LoVo (cell line): ENCODE data around the gene TCOF1.

Experiments used
- DNase-seq: peaks from one replicate; pipeline ENCODE4 v3.0.0-alpha.2; 2016; ENCODE audit warnings: low spot score

Gene TCOF1

DNA sequence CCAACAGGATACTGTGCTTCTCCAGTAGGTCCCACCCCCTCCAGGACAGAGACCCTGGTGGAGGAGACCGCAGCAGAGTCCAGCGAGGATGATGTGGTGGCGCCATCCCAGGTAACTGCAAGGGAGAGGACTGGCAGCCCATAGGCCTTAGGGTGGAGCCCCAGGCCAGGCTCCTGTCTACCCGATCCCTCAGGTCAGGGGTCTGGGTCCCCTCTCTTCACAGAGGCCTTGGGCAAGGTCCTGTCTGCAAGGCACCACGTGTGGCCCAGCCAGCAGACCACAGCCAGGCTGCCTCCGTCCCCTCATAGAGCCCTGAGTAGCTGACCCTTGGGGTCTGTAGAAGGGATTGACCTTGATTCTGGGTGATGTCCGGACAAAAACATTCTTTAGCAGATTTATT, 35.2 kb downstream of the TCOF1 start:
- DNase-seq, result no peak

DNA sequence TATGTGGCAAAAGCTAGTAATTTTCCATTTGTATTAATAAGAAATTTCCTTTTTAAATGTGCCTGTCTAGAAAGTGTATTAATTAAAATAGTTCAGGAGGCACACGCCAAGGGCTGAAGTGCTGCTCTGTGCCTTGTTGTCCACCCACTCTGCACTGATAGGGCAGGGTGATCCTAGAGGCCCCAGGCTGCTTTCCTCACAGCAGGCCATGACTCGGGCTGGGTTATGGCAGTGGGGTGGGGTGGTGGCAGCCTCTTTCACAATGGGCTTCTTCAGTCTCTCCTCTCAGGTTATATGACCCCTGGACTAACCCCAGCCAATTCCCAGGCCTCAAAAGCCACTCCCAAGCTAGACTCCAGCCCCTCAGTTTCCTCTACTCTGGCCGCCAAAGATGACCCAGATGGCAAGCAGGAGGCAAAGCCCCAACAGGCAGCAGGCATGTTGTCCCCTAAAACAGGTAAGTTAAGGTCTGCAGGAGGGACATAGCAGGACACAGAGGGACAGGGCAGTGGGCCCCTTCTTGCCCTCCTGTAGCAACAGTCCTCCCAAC, 35.7 kb downstream of the TCOF1 start:
- DNase-seq, result no peak

DNA sequence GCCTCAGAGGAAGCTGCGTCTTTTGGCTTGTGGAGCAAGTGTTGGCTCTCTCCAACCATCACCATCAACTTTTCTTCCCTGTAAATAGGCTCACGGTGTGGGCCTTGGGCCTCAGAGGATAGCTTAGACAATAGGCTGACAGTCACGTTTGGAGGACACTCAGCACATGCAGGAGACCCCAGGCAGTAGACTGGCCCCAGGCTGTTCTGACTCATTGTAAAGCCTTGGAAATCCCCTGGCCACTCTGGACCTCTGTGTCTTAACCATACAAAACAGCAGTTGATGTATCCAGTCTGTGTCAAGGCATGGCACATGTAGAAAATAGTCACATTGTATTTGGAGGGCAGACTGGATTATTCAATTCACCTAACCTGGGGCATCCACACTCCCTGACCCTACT, 36.6 kb downstream of the TCOF1 start:
- DNase-seq, result no peak

DNA sequence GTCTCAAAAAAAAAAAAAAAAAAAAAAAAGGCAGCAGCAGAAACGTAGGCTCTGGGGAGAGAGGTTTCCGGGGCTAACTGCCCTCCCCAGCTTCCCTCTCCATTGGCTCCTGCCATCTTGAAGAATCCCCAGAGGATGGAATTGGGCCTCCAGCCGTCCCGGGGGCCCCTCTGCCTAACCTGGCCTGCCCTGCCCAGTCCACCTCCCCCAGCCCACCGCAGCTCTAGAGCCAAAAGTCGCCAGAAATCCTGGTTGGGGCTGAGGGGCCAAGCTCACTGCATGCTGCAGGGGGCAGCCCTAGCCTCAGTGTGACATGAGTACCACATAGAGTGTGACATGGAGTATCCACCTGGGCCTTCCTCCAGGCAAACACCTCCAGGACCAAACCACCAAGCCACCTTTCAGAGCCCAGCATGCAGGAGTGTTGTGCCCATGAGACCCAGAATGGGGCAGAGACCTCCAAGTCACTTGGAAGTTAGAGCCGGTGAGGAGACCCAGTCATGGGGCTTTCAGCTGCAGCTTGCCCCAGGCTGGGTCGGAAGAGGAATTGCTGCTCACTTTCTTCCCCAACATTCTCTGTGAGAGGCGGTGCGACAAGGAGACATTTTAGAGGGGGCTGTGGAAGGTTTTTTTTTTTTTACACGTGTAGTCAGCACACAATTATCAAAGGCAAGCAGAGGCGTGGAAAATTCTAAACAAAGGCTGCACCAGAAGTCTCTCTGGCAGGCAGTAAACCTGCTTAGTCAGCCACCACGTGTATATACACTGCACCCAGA, 37.6 kb downstream of the TCOF1 start:
- no peak for DNase-seq

DNA sequence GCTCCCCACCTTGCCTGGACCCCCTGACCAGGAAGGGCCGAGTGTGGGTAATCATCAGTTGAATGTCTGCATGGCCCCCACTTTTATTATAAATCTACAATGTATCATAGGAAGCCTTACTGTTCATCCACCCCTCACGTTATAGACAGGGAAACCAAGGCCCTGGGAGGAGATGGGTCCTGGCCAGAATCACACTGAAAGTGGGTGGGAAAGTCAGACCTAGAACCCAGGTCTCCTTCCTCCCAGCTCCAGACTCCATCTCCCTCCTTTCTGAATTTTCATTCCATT, 38.1 kb downstream of the TCOF1 start:
- no peak for DNase-seq

DNA sequence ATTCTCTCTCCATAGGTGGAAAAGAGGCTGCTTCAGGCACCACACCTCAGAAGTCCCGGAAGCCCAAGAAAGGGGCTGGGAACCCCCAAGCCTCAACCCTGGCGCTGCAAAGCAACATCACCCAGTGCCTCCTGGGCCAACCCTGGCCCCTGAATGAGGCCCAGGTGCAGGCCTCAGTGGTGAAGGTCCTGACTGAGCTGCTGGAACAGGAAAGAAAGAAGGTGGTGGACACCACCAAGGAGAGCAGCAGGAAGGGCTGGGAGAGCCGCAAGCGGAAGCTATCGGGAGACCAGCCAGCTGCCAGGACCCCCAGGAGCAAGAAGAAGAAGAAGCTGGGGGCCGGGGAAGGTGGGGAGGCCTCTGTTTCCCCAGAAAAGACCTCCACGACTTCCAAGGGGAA, 38.8 kb downstream of the TCOF1 start:
- DNase-seq, result no peak

DNA sequence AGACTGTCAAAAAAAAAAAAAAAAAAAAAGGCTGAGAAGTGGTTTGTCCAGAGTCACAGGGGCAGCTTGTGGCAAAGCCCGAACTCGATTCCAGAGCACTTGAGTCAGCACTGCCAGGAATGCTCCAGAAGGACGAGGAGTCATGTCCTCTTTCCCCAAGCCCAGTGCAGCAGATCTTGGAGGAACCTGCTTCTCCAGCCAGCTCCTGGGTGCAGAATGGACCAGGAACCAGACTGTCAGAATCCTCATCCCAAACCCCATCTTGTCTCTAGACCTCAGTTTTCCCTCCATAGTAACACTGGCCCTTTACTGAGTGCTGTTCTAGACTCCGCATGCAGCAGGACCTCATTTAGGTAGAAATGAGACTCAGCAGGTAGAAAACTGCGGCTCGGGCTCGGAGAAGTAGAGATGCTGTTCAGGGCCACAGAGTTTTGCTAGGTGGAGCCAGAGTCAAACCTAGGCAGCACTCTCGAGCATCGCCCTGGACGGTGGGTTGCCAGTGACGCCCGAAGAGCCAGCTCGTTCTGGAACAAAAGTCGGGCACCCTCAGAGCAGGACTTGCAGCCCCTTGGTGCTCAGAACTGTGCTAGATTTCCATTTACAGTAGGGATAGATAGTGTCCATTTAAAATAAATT, 39.8 kb downstream of the TCOF1 start:
- no peak for DNase-seq

DNA sequence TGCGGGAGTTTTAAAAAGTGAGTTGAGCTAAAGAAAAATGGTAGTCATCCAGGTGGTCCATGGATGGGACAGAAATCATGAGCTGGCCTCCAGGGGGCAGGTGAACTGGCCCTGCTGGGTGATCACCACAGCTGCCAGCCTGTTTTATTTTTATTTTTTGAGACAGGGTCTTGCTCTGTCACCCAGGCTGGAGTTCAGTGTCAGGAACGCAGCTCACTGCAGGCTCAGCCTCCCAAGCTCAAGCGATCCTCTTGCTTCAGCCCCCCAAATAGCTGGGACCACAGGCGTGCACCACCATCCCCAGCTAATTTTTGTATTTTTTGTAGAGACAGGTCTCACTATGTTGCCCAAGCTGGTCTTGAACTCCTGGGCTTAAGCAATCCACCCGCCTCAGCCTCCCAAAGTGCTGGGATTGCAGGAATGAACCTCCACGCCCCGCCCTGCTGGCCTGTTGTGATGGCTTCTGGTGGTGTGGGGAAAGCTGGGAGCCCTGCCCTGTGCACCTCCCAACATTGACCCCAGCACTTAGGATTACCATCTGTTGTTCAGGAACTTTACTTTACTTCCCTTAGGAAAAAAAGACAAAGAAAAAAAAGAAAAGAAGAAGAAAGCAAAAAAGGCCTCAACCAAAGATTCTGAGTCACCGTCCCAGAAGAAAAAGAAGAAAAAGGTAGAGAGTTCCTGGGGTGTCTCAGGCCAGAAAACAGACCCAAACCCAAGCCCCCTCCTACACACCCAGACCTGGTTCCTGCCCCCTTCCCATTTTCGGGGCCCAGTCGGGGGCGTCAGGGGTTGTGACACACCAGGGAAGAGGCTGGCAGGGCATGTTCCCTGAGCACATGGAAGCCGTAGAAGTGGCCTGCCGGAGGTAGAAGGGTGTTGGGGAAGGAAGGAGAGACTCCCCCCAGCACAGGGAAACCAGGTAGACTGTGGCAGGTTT, 40.6 kb downstream of the TCOF1 start:
- no peak for DNase-seq

DNA sequence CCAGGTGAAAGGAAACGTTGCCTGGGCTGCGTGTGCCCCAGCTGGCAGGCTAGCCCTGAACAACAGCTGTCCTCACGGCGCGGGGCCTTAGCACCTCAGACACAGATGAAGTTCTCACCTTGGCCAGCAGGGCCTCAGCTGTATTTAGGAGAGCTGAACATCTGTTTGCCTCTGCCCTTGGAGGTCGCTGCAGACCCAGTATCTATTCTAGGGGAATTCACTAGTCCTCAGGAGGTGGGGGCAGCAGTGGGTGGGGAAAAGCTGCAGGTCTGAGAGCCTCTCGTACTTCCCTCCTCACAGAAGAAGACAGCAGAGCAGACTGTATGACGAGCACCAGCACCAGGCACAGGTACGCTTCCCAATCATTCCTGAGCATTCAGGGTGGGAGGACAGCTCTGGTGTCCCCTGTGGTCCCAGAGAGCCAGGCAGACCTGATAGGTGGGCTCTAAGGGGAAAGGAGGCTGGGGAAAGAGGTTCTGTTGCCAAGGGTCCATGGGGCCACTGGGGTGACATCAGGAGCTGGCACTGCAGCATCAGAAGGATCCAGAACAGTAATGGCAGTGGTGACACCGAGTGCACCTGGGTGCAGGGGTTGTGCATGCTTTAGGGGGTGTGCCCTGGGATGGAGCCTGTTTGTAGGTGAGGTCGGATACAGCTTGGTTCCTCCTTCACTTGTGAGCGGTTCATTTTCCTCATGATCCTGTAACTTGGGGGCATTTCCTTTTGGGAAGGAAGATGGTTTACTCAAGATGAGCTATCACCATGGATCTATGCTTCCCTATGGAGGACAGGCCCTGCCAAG, 41.4 kb downstream of the TCOF1 start:
- no peak for DNase-seq

DNA sequence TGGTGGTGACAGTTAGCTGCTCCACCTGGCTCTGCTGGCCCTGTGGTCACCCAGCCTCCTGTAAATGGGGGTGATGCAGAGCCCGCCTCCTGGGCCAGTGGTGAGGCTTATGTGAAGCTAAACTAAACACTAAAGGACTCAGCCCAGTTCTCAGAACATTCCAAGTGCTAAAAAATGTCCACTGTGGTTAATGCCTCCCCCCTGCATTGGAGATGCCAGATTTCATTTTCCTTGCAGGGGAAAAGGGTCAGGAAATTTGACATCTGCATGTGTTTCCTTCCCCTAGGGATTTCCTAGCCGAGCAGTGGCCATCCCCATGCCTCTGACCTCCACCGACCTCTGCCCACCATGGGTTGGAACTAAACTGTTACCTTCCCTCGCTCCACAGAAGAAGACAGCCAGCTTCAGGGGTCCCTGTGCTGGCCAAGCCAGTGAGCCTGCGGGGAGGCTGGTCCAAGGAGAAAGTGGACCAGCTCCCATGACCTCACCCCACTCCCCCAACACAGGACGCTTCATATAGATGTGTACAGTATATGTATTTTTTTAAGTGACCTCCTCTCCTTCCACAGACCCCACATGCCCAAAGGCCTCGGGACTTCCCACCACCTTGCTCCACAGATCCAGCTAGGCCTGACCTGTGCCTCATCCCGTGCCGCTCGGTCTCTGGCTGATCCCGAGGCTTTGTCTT, 42.2 kb downstream of the TCOF1 start:
- DNase-seq, result no peak

DNA sequence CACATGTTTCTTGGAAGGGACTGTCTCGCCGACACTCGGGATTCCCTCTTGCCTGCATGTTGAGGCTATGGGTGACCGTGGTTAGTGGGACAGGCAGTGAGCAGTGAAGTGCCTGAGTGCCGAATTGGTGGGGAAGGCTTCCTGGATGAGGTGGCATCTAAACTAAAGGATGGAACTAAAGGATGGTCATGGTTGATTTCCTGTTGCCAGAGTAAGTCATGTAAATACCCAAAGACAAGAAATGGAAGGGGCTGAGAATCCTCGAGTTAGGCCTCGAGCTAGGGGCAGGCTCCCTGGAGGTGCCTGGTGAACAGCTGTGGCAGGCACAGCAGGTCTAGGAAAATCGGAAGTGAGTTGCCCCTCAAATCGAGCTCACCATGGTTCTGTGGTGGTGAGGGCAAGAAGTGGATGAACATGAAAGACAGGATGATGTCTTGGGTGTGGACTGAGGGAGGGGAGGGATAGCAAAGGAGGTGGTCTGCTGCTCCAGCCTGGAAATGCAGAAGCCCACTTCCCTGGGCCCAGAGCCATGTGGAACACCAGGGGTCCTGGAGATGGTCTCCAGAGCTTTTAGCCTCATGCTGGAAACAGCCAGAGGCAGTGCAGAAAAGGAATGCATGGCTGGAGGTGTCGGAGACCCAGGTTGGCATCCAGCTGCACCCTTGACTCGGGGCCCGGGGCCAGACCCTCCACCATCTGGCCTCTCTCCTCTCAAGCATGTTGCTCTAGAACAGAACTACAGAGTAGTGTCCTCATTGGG, 43.0 kb downstream of the TCOF1 start:
- DNase-seq, result no peak

DNA sequence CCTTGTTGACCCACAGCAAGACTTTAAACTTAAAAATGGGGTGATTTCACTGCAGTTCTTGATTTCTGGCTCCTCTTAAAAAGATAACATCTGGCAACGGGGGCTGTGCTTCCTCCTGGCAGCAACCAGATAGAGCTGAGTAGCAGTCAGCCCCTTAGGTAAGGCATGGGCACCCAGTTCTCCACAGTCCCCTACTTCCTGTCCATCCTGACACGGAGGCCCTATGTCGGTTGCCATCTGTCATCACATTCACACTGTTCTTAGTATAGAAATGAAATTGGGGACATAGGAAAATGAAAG, 43.5 kb downstream of the TCOF1 start:
- no peak for DNase-seq

DNA sequence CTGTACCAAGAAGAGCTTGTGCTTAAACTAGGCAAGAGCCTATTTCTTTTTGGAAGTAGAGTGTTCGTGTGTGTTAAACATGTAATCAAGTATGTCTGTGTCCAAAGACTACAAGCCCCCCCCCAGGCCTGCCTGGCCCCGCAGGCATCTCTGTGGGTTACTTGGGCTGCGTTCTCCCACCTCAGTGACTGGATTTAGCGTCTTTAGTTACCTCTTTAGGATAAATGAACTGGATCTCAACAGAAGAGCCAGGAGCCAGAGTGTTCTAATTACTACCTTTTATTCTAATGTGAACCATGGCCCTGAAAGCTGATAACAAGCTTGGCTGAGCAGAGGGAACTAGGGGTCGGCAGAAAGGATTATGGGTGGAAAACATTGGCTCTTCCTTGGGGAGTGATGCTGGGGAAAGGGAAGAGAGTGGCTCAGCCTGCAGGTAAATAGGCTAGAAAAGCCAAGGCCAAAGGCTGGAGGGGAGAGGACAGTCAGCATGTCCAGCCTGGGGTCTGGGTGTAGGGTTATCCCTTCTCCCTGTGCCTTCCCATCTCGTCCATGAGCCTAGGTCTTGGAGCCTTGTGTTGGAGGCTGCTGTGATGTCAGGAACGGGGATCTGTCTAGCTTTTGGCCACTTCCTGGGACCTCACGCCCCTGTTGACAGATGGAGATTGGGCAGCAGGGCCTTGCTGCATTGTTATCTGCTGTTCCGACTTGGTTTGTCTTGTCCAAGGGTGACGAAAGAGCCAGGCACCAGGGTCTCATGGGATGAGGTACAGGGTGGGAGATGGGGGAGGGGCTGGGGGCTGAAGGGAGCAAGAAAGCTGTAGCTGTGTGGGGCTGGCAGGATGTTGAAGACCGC, 44.1 kb downstream of the TCOF1 start:
- DNase-seq, result no peak

DNA sequence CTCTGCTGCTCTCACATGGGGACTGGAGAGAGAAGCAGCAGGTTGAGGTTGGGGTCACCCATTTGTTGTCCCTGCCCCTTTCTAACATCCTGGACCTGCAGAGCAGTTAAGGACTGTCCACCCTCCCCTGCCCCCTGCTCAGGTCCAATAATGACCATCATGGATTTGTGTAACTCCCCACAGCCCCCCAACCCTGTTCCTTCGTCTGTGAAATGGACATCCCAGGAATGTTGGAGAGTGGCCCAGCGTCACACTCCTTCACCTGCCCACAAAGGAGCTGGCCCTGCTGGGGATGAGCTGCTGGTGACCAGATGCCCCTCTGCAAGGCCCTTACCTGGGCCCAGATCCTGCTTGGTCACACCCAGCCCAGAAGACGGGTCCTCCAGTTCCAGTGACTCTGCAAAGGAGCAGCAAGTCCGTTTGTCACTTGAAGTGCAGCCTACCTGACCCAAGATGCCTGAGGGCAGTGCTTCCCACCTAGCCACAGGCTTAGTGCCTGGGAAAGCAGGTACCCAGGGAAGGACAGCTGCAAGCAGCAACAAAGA, 44.8 kb downstream of the TCOF1 start:
- DNase-seq, result no peak

DNA sequence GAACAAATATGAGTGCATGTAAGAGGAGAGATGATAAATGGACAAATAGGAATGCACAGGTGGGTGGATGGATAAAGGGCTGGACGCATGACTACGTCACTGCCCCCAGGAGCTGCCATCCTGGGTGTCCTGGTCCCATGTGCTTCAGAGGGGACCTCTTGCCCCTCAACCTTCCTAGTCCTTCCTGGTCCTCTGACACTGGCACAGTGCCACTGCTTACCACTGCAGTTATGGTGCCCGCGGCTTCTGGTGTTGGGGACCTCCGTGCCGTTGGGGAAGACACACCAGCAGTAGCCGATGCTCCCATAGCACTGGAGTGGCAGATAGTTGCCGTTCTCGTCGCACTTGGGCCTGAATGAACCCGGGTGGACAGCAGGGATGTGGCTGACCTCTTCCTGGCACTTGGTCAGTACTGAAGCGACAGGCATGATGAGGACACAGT, 45.4 kb downstream of the TCOF1 start:
- no peak for DNase-seq

DNA sequence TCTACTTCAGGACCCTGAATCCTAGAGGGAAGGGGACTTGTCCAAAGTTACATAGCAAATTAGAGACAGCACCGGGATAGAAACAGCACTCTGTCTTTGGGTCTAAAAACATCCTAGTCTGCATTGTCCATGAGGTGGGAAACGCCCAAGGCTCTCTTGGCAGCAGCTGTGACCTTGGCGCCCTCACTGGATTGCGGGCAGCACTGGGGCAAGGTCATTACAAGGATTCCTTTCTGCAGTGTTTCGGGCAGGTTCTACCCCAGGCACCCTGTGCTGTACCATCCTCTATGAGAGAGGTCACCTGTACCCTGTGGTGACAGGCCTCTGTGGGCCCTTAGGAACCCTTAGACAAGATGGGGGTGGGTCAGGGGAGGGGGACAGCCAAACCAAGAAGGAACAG, 46.6 kb downstream of the TCOF1 start:
- no peak for DNase-seq

DNA sequence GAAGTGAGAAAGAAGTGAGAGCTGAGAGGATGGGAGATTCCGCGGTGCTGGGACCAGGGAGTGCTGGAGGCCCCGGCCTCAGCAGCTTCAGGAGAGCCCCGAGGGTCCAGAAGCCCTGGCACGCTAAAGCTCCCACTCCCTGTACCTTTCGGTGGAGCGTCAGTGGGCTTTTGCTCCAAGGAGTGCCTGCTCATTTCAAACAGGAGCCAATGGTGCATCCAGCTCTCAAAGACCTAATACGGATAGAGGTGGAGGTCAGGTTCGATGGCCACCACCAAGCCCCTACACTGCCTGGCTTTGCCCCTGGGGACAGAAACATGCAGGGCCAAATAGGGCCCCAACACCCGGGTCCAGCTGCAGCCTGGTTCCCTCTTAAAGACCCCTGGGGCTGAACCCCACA, 47.0 kb downstream of the TCOF1 start:
- DNase-seq, result no peak

DNA sequence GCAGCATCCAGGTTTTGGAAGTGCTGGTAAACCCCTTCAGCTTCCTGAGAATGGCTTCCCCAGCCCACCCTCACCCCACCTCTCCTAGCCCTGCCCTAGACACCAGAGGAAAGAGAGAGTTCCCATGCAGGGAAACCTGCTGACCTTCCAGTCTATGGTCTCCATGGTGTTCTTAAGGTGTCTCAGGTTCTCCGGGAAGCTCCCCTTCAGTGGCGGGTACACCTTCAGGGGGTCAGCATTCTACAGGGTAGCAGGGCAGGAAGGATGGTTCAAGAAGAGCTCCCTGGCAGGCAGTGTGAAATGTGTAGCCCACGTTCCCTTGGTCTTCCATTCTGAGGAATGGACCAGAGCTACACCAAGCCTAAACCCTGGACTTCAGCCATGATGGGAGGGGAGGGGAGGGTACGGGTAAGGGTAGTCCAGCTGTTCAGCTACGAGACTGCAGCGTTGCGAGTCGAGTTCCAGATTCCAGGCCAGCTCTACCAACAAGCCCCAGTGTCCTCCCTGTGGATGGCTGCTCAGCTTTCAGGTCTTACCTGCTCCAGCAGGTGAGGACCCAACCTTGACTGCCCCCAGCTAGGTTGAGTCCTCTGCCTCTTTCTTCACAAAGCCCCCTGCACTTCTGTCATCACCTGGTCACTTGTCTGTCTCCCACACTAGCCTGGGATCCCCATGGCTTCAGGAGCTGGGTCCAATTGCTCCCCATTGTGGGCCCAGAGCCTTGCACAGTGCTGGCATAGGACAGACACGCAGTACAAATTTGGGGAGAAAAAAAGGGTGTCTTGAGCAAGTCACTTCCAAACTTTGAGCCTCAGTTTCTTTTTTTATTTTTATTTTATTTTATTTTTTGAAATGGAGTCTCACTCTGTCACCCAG, 47.7 kb downstream of the TCOF1 start:
- no peak for DNase-seq
